Endothelial cell of umbilical vein (primary cell): ENCODE data around the gene MTNR1B. TPM values are rescaled to one million over a fixed set of nuclear protein-coding genes. Genes with fewer than 3 reads are reported as not detected.

Experiments
- BruUV-seq: library from RNA; stranded (reverse); fragments of 400-500 nt; replicated peaks from 2 replicates; lab custom pipeline; 2021; lab: Mats Ljungman, UMichigan
- CTCF ChIA-PET: fragments of 300-600, 350-600 bp; sonication (Branson Sonifier 250); formaldehyde crosslinking; loops from one replicate; lab custom pipeline; 2021; ENCODE audit warnings: antibody characterized with exemption, inconsistent platforms; lab: Charles Lee
- POLR2A ChIA-PET: fragments of 300-600, 350-600 bp; sonication (Branson Sonifier 250); formaldehyde crosslinking; loops from one replicate; lab custom pipeline; 2021; ENCODE audit warnings: antibody characterized with exemption, inconsistent platforms; lab: Charles Lee
- DNase-seq: peaks from one replicate; pipeline ENCODE4 v3.0.0-alpha.2; 2011; ENCODE audit warnings: low read depth, low spot score
- FAIRE-seq: peaks from 2 replicates; lab custom pipeline; 2011; peaks lifted over from hg19 to GRCh38; lab: Jason Lieb, UNC
- H2AFZ ChIP-seq: 2 replicates; pipeline ENCODE4 v1.6.0; 2012; ENCODE audit warnings: low read depth, low read length, control low read depth, inconsistent platforms
- H3K27ac ChIP-seq: 2 replicates; pipeline ENCODE4 v1.5.1; 2011; ENCODE audit warnings: low read depth, mild to moderate bottlenecking, control low read depth, low read length, moderate library complexity; ENCODE audit not compliant: insufficient read depth
- H3K27me3 ChIP-seq, 2 experiments: 2 replicates each; pipeline versions ENCODE4 v1.6.0 to v1.6.1; 2011; ENCODE audit warnings: low read length in 2 of 2, mixed read lengths in 1 of 2; ENCODE audit not compliant: control insufficient read depth in 2 of 2, insufficient read depth in 2 of 2
- H3K36me3 ChIP-seq, 2 experiments: 2 replicates in 1 of 2; 3 replicates in 1 of 2; pipeline ENCODE4 v1.5.1; 2011; ENCODE audit warnings: low read length in 2 of 2, mild to moderate bottlenecking in 1 of 2, moderate library complexity in 1 of 2; ENCODE audit not compliant: control insufficient read depth in 2 of 2, insufficient read depth in 2 of 2; ENCODE audit errors: extremely low read depth in 1 of 2
- H3K4me1 ChIP-seq: 3 replicates; pipeline ENCODE4 v1.5.1; 2011; ENCODE audit warnings: mild to moderate bottlenecking, low read length; ENCODE audit not compliant: control insufficient read depth, insufficient read depth; ENCODE audit errors: extremely low read depth
- H3K4me2 ChIP-seq: 2 replicates; pipeline ENCODE4 v1.6.1; 2011; ENCODE audit warnings: low read length, control low read depth, mixed read lengths; ENCODE audit not compliant: insufficient read depth
- H3K4me3 ChIP-seq, 3 experiments: fragments of 200-600 bp in 1 of 3; sonication (generic), shearing (Covaris generic) in 1 of 3; replicated peaks in 1 of 3; 2 replicates each; pipeline ENCODE4 v1.5.1; 2011 to 2016; ENCODE audit warnings: control low read depth in 3 of 3, low read length in 3 of 3, mild to moderate bottlenecking in 2 of 3, inconsistent platforms in 1 of 3, low read depth in 1 of 3, moderate library complexity in 1 of 3; ENCODE audit not compliant: insufficient read depth in 1 of 3
- H3K79me2 ChIP-seq: 2 replicates; pipeline ENCODE4 v1.6.0; 2012; ENCODE audit warnings: low read length, inconsistent platforms; ENCODE audit not compliant: control insufficient read depth, insufficient read depth
- H3K9ac ChIP-seq: replicated peaks from 2 replicates; pipeline ENCODE3; 2011; ENCODE audit warnings: low read length, control low read depth; ENCODE audit not compliant: insufficient read depth; ENCODE audit errors: extremely low read depth
- H3K9me1 ChIP-seq: replicated peaks from 3 replicates; pipeline ENCODE4 v1.6.0; 2011; ENCODE audit warnings: mild to moderate bottlenecking, low read length; ENCODE audit not compliant: control insufficient read depth, insufficient read depth; ENCODE audit errors: extremely low read depth
- H3K9me3 ChIP-seq: replicated peaks from 2 replicates; pipeline ENCODE4 v1.5.1; 2012; ENCODE audit warnings: low read length, inconsistent platforms; ENCODE audit not compliant: control insufficient read depth, insufficient read depth
- H4K20me1 ChIP-seq: replicated peaks from 2 replicates; pipeline ENCODE3; 2011; ENCODE audit warnings: mild to moderate bottlenecking, low read length; ENCODE audit not compliant: control insufficient read depth, insufficient read depth; ENCODE audit errors: extremely low read depth
- EZH2 ChIP-seq: IDR thresholded peaks from 2 replicates; pipeline ENCODE4 v1.6.1; 2012; ENCODE audit warnings: borderline replicate concordance, low read depth, mild to moderate bottlenecking, moderate library complexity, low read length, inconsistent platforms; ENCODE audit not compliant: severe bottlenecking
- FOS ChIP-seq: IDR thresholded peaks from 2 replicates; pipeline ENCODE4 v1.6.1; 2011; ENCODE audit warnings: mild to moderate bottlenecking, low read length, moderate library complexity, borderline replicate concordance; ENCODE audit not compliant: insufficient read depth
- GATA2 ChIP-seq: IDR thresholded peaks from 2 replicates; pipeline ENCODE4 v1.7.0; 2011; ENCODE audit warnings: low read depth, mild to moderate bottlenecking, moderate library complexity, mixed read lengths, low read length; ENCODE audit not compliant: insufficient read length, insufficient read depth
- JUN ChIP-seq: IDR thresholded peaks from 2 replicates; pipeline ENCODE4 v1.6.1; 2011; ENCODE audit warnings: borderline replicate concordance, low read depth; ENCODE audit not compliant: insufficient read length, insufficient read depth
- MYC ChIP-seq: IDR thresholded peaks from one replicate; pipeline ENCODE4 v1.6.1; 2011; ENCODE audit warnings: mild to moderate bottlenecking, low read depth, low read length
- POLR2A ChIP-seq: IDR thresholded peaks from 2 replicates; pipeline ENCODE4 v1.6.1; 2012; ENCODE audit warnings: low read depth, mild to moderate bottlenecking, control low read depth, low read length
- POLR2AphosphoS5 ChIP-seq: IDR thresholded peaks from 2 replicates; pipeline ENCODE4 v1.6.1; 2012; ENCODE audit warnings: low read depth, mild to moderate bottlenecking, control low read depth, low read length, moderate library complexity; ENCODE audit not compliant: insufficient read depth
- dilution Hi-C: fragments of 300-500 bp; cut with MboI; formaldehyde crosslinking; loops from one replicate; pipeline ENCODE4 v1.15.0; 2019; ENCODE audit warnings: low sequenced_read_pairs; ENCODE audit not compliant: extremely low pct_ligation_motif_present
- intact Hi-C: fragments of 100-400 bp; cut with micrococcal nuclease; formaldehyde crosslinking; loops from one replicate; pipeline ENCODE4 v1.10.0; 2022
- polyA plus RNA-seq, 4 experiments: library from polyadenylated mRNA; depleted of rRNA in 3 of 4; stranded (reverse) in 3 of 4; unstranded in 1 of 4; fragments of >200 nt; gene quantifications; 2 replicates each; pipeline versions ENCODE4 v1.2.1 to v1.2.3, GENCODE V29; 2011 to 2012; ENCODE audit warnings: missing spikeins in 1 of 4
- total RNA-seq: library from RNA; stranded (reverse); gene quantifications from 2 replicates; pipeline ENCODE4 v1.2.3, GENCODE V29; 2021
- TF ChIP-seq, protein P1 (sequence below): IDR thresholded peaks from 2 replicates; pipeline ENCODE4 v1.6.1; 2011; ENCODE audit not compliant: insufficient read depth, insufficient read length

The MTNR1B gene
- total and polyA plus RNA-seq, 2 donors (not counting 3 experiments of a cell fraction or from before 2014, with no cell fraction given) = not detected

GRCh38 chr11:92922731-92923130, 46.7 kb upstream of the MTNR1B start:
- Histone ChIP-seq H4K20me1 (no peaks in the 10 kb centered on the region), H3K9me1 (no peaks in the 10 kb centered on the region), H3K4me3 (no peak overlapping the region), H3K4me2 (no peak overlapping the region), H3K4me1 (no peaks in the 10 kb centered on the region), H2AFZ (no peak overlapping the region), H3K27me3 (no peaks in the 10 kb centered on the region), H3K36me3 (no peaks in the 10 kb centered on the region), H3K27ac (no peak overlapping the region), H3K79me2 (no peaks in the 10 kb centered on the region), H3K9me3 (no peaks in the 10 kb centered on the region), H3K9ac (no peak overlapping the region)
- TF ChIP-seq, protein P1, sequence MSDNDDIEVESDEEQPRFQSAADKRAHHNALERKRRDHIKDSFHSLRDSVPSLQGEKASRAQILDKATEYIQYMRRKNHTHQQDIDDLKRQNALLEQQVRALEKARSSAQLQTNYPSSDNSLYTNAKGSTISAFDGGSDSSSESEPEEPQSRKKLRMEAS = no peak
- TF ChIP-seq POLR2A = no peak
- TF ChIP-seq EZH2 = no peak
- TF ChIP-seq GATA2 = no peak
- no peak for TF ChIP-seq FOS
- TF ChIP-seq JUN = no peak
- no peak for TF ChIP-seq POLR2AphosphoS5
- TF ChIP-seq MYC = no peak
- DNase-seq (no peak), FAIRE-seq (no peak)
- BruUV-seq = no TSS peak
- CTCF ChIA-PET = no interaction called here
- intact Hi-C loops = no loop called here
- dilution Hi-C loops = no loop called here
- POLR2A ChIA-PET = no interaction called here

- Histone ChIP-seq H3K9ac (no peak overlapping the region), H4K20me1 (no peaks in the 10 kb centered on the region), H3K9me1 (no peaks in the 10 kb centered on the region), H3K79me2 (no peaks in the 10 kb centered on the region), H3K27me3 (no peaks in the 10 kb centered on the region), H3K4me2 (no peak overlapping the region), H2AFZ (no peak overlapping the region), H3K27ac (no peak overlapping the region), H3K4me1 (no peaks in the 10 kb centered on the region), H3K36me3 (no peaks in the 10 kb centered on the region), H3K4me3 (no peak overlapping the region), H3K9me3 (no peaks in the 10 kb centered on the region)
- dilution Hi-C loops = no loop called here
- intact Hi-C loops = no loop called here
- POLR2A ChIA-PET = no interaction called here
- FAIRE-seq (no peak), DNase-seq (no peak)
- CTCF ChIA-PET = no interaction called here
- BruUV-seq = no TSS peak
- no peak for TF ChIP-seq GATA2
- no peak for TF ChIP-seq FOS
- no peak for TF ChIP-seq MYC
These were observed 40.2 kb upstream of the MTNR1B start for GRCh38 chr11:92929246-92929645.
